Right atrium auricular region (tissue), 2 donors: ENCODE results near the gene ATPAF2. TPM values are rescaled to one million over a fixed set of nuclear protein-coding genes. Genes with fewer than 3 reads are reported as not detected.
A peak's percentile ranks its signal among the peaks of the same experiment; 100 is the strongest.

ENCODE experiments used
- DNase-seq: peaks from one replicate; pipeline ENCODE4 v3.0.0-alpha.2; 2019; ENCODE audit warnings: low spot score
- H3K27ac ChIP-seq, 2 donors: fragments of 200-600 bp; sonication (generic); 1 replicate in 1 of 2; 2 replicates in 1 of 2; pipeline ENCODE4 v1.5.1; 2016 to 2019
- H3K27me3 ChIP-seq, 2 donors: fragments of 200-600 bp; sonication (generic); one replicate each; pipeline versions ENCODE4 v1.5.1 to v1.6.0; 2017 to 2019
- H3K36me3 ChIP-seq: fragments of 200-600 bp; sonication (generic); one replicate; pipeline ENCODE4 v1.5.1; 2016
- H3K4me1 ChIP-seq, 2 donors: fragments of 200-600 bp; sonication (generic); one replicate each; pipeline versions ENCODE4 v1.5.1 to v1.6.0; 2017 to 2019
- H3K4me3 ChIP-seq, 2 donors: fragments of 200-600 bp; sonication (generic); 1 replicate in 1 of 2; 2 replicates in 1 of 2; pipeline ENCODE4 v1.5.1; 2017 to 2019; ENCODE audit warnings: mild to moderate bottlenecking in 1 of 2, moderate library complexity in 1 of 2
- H3K9me3 ChIP-seq, 2 donors: fragments of 200-600 bp; sonication (generic); one replicate each; pipeline ENCODE4 v1.5.1; 2019
- total RNA-seq, 2 donors: library from RNA; depleted of rRNA; stranded (reverse); fragments of >200 nt; gene quantifications; one replicate each; pipeline ENCODE4 v1.1.0, GENCODE V29; 2016
- TF ChIP-seq, protein P1 (sequence below), 2 donors: fragments of 200-600 bp; sonication (generic); IDR thresholded peaks; one replicate each; pipeline ENCODE4 v1.5.1; 2019; ENCODE audit warnings: antibody characterized with exemption in 2 of 2

The ATPAF2 gene
- total RNA-seq, 2 donors from 2014 or later: 11.1 to 47.0 TPM

DNA sequence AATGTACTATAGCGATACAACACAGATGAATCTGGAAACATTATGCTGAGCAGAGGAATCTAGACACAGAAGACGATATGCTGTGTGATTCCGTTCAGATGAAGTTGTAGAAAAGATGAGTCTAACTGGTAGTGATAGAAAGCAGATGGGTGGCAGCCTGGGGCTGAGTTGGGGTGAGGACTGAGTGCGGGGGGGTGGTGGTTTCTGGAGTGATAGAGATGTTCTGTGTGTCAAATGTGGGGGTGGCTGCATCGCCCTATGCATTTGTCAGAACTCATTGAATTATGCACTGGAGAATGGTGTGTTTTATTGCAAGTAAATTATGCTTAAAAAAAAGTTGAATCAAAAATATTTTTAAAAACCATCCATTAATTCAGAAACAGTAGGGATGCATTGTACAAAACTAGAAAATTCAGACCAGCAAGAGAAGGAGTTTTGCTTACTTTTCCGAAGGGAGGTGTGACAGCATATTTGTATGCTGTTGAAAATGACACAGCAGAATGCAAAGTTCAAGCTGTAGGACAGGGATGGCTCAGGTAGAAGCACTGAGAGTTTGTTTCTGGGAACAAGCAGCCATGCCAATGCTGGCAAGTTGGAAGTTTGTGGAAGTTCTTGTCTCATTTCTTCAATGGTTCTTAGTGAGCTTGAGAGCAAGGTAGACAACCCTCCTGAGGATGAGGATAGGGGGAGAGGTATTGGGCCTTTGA, 35.8 kb upstream of the ATPAF2 start:
- H3K36me3 ChIP-seq: no peaks in the 10 kb centered on the region
- H3K27me3 ChIP-seq: no peaks in the 10 kb centered on the region
- no peak overlapping the region for H3K27ac ChIP-seq
- TF ChIP-seq, protein P1, sequence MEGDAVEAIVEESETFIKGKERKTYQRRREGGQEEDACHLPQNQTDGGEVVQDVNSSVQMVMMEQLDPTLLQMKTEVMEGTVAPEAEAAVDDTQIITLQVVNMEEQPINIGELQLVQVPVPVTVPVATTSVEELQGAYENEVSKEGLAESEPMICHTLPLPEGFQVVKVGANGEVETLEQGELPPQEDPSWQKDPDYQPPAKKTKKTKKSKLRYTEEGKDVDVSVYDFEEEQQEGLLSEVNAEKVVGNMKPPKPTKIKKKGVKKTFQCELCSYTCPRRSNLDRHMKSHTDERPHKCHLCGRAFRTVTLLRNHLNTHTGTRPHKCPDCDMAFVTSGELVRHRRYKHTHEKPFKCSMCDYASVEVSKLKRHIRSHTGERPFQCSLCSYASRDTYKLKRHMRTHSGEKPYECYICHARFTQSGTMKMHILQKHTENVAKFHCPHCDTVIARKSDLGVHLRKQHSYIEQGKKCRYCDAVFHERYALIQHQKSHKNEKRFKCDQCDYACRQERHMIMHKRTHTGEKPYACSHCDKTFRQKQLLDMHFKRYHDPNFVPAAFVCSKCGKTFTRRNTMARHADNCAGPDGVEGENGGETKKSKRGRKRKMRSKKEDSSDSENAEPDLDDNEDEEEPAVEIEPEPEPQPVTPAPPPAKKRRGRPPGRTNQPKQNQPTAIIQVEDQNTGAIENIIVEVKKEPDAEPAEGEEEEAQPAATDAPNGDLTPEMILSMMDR (IDR thresholded peaks at IDR 0.05): no peak
- no peak for DNase-seq
- no peaks in the 10 kb centered on the region for H3K4me1 ChIP-seq
- no peak overlapping the region for H3K4me3 ChIP-seq
- H3K9me3 ChIP-seq: no peaks in the 10 kb centered on the region

DNA sequence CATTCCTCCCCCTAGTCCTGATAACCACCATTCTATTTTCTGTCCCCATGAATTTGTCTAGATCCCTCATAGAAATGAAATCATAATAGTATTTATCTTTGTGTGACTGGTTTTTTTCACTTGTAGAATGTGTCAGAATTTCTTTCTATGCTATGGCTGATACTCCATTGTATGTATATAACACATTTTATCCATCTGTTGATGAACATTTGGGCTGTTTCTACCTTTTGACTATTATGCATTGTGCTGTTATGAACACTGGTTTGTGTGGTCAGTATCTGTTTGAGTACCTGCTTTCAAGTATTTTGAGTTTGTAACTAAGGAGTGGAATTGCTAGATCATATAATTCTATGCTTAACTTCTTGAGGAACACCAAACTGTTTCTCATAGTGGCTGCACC, 32.8 kb upstream of the ATPAF2 start:
- Histone ChIP-seq H3K36me3 (no peaks in the 10 kb centered on the region), H3K27ac (no peak overlapping the region)
- TF ChIP-seq, protein P1 (IDR thresholded peaks at IDR 0.05): no peak

DNA sequence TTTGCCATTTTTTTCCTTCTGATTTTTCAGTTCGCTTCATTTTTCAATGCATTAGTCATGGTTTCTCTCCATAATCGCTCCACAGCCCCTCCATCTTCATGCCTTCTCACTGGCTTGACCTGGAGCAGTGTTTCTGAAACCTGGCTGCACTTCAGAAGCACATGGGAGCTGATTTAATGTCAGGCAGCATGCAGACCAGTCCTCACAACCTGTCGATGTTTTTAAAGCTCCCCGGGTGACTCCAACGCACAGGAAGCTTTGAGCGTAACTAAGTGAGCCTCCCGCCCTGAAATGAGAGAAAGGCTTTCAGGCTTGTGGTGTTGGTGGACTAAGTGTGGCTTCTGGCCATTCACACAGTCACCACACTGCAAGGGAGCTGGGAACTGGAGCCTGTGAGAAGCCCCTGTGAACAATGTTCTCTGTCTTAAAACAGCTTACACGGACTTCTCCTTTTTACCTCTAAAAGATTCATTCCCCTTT, 31.9 kb upstream of the ATPAF2 start:
- no peaks in the 10 kb centered on the region for H3K4me1 ChIP-seq
- no peak for DNase-seq
- TF ChIP-seq, protein P1 (IDR thresholded peaks at IDR 0.05): no peak
- no peaks in the 10 kb centered on the region for H3K9me3 ChIP-seq
- H3K36me3 ChIP-seq: peaks cover 3% of the 10 kb centered on the region
- H3K4me3 ChIP-seq: peak overlapping the region in 1 of 2 donors; percentile 6
- H3K27me3 ChIP-seq: no peaks in the 10 kb centered on the region
- no peak overlapping the region for H3K27ac ChIP-seq

More for the DNA sequence above, 32.8 kb upstream of the ATPAF2 start:
- no peak overlapping the region for H3K4me3 ChIP-seq
- no peak for DNase-seq
- H3K4me1 ChIP-seq: no peaks in the 10 kb centered on the region
- H3K27me3 ChIP-seq: no peaks in the 10 kb centered on the region
- H3K9me3 ChIP-seq: no peaks in the 10 kb centered on the region

DNA sequence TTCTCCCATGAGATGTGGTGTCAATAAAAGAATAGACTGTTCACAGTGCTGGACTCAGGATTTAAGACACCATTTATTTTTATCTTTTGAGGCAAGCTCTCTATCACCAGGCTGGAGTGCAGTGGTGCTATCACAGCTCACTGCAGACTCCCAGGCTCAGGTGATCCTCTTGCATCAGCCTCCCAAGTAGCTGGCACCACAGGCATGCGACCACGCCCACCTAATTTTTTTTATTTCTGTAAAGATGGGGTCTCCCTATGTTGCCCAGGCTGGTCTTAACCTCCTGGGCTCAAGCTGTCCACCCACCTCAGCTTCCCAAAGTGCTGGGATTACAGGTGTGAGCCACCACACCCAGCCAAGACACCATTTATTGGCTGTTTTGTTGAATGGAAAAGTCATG, 30.1 kb upstream of the ATPAF2 start:
- H3K36me3 ChIP-seq: peaks cover 19% of the 10 kb centered on the region
- no peak overlapping the region for H3K4me3 ChIP-seq
- H3K4me1 ChIP-seq: no peaks in the 10 kb centered on the region
- no peak for DNase-seq
- TF ChIP-seq, protein P1 (IDR thresholded peaks at IDR 0.05): no peak
- H3K27me3 ChIP-seq: no peaks in the 10 kb centered on the region
- no peaks in the 10 kb centered on the region for H3K9me3 ChIP-seq
- no peak overlapping the region for H3K27ac ChIP-seq

DNA sequence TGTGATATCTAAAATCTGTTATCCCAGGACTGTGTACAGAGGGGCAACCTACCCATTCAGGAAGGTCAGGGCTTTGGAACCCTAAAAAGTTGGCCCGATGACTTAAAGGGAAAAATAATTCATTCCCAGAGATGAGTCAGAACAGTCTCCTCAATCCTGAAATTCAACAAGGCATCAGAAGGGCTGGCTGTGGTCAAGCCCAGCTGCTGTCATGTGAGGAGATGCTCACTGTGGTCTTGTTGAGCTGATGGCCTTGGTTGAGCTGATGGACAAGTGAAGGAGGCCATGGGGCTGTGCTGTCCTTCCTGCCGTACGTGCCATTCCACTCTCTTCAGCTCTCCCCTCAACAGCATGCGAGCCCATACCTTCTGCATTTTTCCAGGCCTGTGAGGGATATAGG, 27.9 kb upstream of the ATPAF2 start:
- H3K36me3 ChIP-seq: peaks cover 34% of the 10 kb centered on the region
- no peaks in the 10 kb centered on the region for H3K4me1 ChIP-seq
- no peak overlapping the region for H3K27ac ChIP-seq
- H3K9me3 ChIP-seq: no peaks in the 10 kb centered on the region
- no peak overlapping the region for H3K4me3 ChIP-seq
- TF ChIP-seq, protein P1 (IDR thresholded peaks at IDR 0.05): no peak
- DNase-seq: no peak
- no peaks in the 10 kb centered on the region for H3K27me3 ChIP-seq

DNA sequence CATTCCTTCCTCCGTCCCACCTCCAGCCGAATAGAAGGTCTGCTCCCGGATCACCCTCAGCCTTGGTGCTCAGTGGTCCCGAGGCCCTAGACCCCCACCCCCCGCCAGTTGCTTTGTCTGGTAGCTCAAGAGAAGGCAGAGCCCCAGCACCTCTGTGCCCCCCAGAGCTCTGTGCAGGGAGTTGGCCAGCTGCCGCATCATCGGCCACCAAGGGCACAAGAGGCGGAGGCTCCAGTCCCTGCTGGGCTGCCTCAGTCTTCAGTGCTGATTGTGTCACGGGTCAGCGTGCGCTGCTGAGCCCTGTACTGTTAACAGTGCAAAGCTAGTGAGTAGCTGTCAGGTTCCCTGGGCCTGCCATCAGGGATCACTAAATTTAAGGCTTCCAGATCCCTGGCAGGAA, 26.6 kb upstream of the ATPAF2 start:
- H3K4me1 ChIP-seq: no peaks in the 10 kb centered on the region
- no peak overlapping the region for H3K4me3 ChIP-seq
- peaks cover 46% of the 10 kb centered on the region for H3K36me3 ChIP-seq
- no peaks in the 10 kb centered on the region for H3K27me3 ChIP-seq
- H3K9me3 ChIP-seq: no peaks in the 10 kb centered on the region
- no peak for DNase-seq
- no peak overlapping the region for H3K27ac ChIP-seq
- TF ChIP-seq, protein P1 (IDR thresholded peaks at IDR 0.05): no peak
